NCI-H1436 (cell line): ENCODE measurements around the gene DNAJC18.
"Not testable (repeated sequence)": the region's sequence is repeated elsewhere in the genome, so short reads cannot be mapped to it uniquely, and the experiment has no call there.

Source experiments
- DNase-seq: peaks from one replicate; lab custom pipeline; 2025; lab: John Stamatoyannopoulos, UW

Gene DNAJC18

DNA sequence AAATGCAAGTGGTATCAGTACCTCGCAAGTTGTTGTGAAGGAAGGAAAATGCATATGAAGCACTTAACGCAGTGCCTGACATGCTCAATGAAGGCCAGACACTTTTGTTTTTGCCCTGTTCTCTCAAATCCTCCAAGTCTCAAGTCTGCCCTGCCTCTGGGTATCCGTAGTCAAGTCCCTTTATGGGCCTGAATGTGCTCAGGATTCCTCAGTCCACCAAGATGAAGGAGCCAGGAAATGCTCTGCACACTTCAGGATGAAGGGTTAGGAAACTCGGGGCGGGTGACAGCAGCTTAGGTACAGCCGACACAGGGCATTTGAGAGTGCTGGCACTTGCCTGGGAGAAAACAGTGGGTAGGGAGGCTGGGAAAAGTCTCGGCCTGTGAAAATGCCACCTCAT lies 21.9 kb upstream of the DNAJC18 start:
- no peak for DNase-seq

DNA sequence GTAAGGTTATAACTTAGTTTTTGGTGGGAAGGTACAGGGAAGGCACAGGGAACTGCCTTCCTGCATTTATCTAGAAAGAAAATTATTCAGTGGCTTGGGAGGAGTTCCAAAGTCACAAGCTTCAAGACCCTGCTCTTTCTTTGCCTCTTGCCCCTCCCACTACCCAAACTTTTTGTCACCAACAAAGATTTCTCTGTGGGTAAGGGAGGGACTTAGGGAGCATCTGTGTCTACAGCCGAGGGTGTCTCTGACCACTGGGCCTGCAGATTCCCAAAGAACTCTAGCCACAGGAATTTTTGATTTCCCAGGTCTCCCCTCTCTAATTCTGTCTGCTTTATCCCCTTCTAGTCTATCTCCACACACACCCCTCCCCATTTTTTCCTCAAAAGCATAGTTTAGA lies 21.1 kb upstream of the DNAJC18 start:
- DNase-seq: no peak

DNA sequence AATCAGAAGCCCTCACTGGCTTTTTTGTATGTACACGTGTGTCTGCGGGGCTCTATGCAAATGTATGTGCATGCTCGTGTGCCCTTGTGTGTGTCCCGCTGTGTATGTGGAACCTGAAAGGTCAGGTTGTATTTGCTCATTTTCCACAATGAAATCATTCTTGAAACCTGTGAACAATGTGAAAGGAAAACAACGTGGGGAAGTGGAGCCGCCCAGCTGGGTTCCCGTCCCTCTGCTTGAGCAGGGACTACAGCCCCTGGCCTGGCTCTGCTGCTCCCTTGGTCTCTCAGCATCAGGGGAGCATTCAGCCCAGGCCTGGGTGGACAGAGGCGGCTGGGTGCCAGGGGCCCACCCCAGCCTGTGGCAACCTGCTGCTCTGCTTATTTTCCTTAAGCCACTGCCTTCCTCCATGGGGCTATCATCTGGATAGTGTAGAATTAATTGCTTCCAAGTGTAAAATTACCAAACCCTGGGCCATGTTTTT lies 20.2 kb upstream of the DNAJC18 start:
- no peak for DNase-seq

DNA sequence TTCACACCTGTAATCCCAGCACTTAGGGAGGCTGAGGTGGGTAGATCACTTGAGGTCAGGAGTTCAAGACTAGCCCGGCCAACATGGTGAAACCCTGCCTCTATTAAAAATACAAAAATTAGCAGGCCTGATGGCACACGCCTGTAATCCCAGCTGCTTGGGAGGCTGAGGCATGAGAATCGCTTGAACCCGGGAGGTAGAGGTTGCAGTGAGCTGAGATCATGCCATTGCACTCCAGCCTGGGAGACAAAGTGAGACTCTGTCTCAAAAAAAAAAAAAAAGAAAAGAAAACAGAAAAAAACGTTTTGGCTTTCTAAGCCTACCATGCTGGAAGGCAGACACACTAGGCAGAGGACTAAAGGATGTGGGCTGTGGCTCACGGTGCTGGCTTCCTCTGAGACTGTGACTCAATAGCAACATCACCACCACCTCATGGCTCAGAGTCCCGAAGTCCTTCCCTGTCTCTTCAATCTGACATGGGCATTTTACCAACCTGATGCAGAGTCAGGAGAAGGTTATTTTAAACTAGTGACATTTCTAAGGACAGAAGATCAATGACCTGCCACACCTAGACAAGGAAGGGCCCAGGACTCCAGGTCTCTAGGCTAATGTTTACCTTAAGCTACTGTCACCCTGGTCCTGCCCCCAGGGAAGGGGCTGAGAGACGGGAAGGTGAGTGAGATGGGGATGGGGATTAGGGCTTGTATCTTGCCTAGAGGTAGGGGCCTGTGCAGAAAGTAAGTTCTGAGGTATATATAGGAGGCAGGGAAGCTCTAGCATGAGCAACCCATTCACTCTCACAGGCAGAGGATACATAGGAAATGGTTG lies 19.5 kb upstream of the DNAJC18 start:
- DNase-seq: no peak

DNA sequence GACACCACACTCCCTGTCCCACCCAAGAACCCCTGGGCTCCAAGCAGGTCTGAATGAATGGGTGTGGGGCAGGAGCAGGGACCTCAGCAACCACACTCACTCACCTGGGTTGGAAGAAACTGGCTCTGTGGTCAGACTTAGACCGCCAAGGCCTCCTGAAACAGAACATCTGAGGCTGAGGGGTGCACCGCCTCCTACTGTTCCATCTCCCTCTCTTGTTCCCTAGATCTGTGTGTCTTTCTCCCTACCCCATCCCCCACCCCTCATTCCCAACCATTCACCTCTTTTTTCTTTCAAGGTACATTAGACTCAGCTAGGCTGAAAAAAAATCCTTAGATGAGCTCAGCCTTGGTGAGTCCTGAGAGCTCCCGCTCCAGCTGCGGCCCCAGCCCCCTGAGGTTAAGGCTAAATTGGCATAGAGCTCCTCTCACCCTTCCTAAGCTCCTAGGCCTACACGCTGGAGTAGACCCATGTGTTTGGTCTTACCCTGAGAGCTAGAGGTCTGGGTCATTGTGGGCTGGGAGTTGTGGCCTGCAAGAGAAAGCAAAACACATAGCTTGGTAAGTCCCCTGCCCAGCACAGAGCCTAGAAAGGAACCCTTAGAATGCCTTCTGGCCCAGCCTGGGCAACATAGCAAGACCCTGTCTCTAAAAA lies 18.5 kb upstream of the DNAJC18 start:
- DNase-seq: no peak

DNA sequence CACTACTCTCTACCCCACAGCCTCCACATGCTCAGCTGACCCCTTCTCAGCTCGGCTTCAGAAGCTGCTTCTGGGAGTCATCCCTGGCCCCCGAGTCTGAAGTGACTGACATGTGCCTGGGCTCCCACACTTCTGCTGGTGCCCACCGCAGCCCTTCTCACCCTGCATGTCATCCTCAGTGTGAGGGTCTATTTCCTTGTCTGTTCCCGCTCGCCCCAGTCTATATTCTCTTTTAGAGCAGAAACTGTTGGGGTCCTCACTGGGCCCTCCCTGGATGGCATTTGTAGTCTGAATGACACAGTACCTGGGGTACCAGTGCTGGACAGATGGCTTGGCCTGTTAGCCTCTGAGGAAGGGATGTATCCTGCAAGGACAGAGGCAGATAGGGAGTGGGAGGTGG lies 17.9 kb upstream of the DNAJC18 start:
- DNase-seq: no peak

DNA sequence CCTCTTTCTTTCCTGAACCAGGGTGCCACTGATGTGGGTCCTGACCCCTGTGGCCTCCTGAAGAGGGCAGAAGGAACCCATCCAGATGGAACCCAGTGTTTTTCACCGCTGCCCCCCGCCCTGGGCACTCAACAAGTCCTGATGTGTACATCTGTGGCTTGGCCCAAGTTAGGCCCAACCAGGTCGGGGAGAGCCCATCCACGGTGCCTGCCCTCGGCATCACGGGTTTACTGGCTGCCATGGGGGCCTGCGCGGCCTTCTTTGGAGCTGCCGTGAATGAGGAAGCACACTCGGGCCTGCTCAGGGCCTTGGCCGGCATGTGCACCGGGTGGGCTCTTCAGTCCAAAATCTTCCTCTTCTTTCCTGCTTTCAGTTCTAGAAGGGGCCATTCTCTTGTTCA lies 17.5 kb upstream of the DNAJC18 start:
- no peak for DNase-seq

DNA sequence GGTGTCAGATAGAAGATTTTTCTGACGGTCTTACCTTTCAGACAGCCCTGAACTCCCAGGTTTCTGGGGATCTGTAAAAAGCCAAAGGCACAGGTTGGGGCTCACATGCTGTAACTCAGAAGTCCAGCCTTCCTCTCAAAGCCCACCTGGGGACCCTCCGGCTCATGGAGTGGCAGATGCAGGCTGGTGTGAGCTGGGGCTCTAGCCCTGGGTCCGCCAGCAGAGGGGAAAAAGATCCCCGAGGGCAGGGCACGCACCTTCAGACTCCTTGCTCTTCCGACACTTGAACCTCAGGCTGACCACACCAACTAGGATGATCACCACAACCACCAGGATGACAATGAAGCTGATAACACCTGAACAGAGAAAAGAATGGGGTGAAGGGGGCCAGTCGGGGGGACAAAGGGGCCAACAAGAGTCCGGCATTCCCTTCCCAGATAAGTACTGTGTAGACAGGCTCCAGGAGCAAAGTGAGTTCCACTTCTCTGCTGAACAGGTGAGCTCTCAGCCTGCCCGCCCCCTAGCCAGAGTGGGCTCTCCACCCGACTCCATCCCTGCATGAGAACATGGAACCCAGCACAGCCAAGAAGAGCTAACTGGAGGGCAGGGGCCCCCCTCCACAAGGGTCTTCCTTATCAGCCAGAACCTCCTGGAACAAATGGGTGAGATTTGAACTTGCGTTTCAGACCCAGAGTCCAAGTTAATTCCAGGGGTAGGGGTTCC lies 15.4 kb upstream of the DNAJC18 start:
- no peak for DNase-seq

DNA sequence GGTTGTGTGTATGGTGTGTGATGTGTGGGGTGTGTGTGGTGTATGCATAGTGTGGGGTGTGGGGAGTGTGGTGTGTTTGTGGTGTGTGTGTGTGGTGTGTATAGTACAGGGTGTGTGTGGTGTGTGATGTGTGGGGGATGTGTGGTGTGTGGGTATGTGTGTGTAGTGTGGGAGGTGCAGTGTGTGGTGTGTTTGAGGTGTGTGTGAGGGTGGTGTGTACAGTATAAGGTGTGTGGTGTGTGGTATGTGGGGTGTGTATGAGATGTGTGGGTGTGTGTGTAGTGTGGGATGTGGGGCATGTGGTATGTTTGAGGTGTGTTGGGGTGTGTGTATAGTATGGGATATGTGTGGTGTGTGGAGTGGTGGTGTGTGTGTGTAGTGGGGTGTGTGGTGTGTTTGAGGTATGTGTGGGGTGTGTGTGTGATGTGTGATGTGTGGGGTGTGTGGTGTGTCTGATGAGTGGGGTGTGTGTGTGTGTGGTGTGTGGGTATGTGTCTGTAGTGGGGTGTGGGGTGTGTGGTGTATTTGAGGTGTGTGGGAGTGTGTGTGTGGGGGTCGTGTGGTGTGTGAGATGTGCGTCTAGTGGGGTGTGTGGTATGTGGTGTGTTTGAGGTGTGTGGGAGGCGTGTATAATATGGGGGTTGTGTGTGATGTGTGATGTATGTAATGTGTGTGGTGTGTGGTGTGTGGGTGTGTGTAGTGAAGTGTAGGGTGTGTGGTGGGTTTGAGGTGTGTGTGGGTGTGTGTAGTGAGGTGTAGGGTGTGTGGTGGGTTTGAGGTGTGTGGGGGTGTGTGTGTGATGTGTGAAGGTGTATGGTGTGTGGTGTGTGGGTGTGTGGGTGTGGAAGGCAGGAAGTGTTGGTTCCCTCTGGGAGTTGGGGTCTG lies 14.6 kb upstream of the DNAJC18 start:
- no peak for DNase-seq

DNA sequence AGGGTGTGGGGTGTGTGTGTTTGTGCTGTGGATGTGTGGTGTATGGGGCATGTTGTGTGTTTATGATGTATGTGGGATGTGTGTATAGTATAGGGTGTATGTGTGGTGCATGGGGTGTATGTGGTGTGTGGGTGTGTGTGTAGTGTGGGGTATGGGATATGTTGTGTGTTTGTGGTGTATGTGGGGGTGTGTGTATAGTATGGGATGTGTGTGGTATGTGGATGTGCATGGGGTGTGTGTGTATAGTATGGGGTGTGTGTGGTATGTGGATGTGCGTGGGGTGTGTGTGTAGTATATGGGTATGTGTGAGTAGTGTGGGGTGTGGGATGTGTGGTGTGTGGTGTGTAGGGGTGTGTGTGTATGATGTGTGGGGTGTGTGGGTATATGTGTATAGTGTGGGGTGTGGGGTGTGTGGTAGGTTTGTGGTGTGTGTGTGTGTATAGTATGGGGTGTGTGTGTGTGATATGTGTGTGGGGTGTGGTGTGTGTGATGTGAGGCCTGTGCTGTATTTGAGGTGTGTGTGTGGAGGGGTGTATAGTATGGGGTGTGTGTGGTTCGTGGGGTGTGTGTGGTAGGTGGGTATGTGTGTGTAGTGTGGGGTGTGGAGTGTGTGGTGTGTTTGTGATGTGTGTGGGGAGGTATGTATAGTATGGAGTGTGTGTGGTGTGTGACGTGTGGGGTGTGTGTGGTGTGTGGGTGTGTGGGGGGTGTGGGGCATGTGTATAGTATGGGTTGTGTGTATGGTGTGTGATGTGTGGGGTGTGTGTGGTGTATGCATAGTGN lies 12.7 kb upstream of the DNAJC18 start:
- no peak for DNase-seq

DNA sequence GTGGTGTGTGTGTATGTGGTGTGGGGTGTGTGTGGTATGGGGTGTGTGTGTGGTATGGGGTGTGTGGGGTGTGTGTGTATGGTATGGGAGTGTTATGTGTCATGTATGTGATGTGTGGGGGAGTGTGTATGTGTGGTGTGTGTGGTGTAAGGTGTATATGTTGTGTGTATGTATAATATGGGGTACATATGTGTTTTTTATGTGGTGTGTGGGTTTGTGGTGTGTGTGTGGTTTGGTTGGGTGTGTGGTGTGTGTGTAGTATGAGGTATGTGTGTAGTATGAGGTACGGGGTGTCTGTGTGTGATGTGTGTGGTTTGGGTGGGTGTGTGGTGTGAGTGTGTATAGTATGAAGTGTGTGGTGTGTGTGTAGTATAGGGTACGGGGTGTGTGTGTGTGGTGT lies 11.9 kb upstream of the DNAJC18 start:
- DNase-seq: no peak

DNA sequence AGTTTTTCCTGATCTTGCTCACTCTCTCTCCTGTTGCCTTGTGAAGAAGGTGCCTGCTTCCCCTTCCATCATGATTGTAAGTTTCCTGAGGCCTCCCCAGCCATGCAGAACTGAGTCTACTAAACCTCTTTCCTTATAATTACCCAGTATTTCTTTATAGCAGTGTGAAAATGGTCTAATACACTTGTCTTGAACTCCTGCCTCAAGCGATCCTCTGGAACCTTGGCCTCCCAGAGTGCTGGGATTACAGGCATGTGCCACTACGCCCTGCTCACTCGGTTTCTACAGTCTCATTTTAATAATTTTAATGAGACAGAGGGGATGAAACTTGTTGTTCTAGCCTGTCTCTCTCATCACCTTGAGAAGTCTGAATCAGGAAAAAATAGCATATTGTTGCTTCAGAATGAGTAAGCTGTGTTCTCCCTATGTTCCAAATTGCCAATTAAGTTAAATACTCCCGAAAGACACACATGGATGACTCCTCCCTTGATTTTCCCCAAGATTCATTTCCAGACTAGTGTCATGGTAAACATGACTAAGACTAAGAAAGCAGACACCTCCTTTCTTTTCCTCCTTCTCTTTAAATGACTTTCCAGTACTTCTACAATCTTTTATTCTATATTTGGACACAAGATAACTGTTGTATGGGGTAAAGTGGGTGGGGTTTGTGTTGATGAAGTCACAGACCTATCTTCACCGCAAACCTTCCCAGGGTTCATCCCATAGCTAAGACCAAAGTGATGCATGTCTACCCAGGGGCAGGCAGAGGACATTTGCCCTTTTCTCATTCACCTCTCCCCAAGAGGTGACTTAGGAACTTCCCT lies 7.8 kb upstream of the DNAJC18 start:
- no peak for DNase-seq

DNA sequence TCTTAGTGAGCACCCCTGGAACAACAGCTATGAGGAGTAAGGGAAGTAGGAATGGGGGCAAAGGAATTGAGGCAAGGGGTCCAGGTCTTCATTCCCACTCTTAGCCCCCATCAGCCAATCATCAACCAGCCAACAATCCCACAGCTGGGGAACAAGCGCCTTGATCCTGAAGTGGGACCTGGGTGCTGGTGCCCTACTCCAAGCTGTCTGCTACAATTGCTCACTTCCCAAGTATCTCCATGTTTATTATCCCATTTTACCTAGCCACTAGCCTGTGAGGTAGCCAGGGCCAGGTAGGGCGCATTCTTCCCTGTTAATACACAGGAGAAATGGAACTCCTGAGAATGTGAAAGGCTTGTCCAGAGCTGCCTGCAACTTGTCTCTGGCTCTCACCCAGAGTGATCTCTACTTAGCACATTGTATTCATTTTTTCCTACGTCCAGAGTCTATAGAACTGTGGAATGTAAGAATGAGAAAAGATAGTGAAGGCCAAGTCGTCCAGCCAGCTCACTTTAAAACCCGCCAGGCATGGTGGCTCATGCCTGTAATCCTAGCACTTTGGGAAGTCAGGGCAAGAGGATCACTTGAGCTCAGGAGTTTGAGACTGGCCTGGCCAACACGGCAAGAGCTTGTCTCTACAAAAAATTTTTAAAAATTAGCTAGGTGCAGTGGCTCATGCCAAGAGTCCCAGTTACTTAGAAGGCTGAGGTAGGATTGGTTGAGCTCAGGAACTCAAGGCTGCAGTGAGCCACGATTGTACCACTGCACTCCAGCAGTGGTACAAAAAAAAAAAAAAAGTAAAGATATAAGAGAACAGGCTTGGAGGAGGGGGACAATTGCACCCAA lies 6.2 kb upstream of the DNAJC18 start:
- DNase-seq: no peak

DNA sequence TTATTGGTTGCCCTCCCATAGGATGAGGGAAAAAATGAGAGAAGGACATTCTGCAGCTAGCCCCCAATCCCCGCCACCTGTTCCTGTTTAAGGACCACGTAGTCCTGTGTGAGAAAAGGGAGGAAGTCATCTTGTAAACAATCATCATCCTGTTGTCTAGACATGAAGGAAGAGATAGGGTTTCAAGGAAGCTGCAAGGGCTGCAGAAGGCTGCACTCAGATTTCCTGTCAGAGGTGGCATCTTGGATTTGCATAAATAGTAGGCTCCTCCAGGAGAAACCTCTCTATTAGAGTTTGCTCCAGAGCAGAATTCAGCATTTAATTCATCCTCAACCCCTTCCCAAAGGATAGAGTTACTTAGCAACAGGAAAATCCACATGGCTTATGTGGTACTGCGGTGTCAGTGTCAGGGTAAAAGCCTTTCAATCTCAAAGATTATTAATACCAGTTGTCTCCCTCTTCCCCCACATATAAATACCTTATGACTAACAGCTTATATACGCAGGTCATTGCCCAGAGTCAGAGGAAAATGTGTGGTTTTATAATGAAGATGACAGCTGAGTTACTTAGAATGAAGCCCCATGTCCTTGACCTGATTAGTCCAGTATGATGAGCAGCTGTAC lies 4.6 kb upstream of the DNAJC18 start:
- no peak for DNase-seq

DNA sequence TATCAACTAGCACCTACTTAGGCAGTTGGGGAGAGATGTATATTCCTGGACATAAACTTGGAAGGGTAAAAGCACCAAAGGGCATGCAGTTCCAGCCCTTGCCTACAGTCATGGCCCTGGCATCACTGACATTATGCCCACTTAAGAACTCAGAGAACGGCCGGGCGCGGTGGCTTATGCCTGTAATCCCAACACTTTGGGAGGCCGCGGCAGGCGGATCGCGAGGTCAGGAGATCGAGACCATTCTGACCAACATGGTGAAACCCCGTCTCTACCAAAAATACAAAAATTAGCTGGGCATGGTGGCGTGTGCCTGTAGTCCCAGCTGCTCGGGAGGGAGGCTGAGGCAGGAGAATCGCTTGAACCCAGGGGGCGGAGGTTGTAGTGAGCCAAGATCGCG lies 1.1 kb upstream of the DNAJC18 start:
- DNase-seq: not testable (repeated sequence)

DNA sequence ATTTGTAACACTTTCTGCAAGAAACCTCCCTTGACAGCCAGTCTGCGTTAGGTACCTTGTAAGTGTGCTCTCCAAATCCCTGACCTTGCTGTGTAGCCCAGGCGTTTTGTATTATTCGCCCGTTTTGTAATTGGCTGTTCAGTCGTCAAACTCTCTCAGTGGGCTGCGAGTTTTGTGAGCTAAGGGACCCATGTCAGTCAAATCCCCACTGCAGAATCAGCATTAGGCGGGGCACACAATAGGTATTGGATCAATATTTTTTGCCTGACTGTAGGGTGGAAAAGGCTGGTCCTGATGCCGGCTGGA lies 665 bp downstream of the DNAJC18 start:
- no peak for DNase-seq

DNA sequence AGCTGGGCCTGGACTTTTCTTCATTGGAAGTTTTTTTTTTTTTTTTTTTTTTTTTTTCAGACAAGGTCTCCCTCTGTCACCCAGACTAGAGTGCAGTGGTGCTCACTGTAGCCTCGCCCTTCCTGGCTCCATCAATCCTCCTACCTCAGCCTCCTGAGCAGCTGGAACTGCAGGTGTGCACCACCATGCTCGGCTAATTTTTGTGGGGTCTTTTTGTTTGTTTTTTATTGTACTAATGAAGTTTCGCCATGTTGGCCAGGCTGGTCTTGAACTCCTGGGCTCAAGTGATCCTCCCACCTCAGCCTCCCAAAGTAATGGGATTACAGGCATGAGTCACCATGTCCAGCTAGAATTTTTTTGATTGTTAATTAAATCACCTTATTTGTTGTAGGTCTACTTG lies 3.6 kb downstream of the DNAJC18 start:
- no peak for DNase-seq

DNA sequence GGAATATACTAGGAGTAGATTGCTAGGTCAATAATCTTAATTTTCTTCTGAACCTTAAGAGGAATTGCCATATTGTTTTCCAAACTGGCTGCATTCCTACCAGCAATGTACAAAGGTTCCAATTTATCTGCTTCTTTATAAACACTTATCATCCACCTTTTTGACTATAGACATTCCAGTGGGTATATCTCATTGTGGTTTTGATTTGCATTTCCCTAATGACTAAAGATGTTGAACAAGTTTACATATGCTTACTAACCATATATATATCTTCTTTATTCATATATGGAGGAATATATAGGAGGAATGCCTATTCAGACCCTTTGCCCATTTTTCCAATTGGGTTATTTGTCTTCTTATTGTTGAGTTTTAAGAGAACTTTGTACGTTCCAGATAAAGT lies 7.6 kb downstream of the DNAJC18 start:
- DNase-seq: no peak

DNA sequence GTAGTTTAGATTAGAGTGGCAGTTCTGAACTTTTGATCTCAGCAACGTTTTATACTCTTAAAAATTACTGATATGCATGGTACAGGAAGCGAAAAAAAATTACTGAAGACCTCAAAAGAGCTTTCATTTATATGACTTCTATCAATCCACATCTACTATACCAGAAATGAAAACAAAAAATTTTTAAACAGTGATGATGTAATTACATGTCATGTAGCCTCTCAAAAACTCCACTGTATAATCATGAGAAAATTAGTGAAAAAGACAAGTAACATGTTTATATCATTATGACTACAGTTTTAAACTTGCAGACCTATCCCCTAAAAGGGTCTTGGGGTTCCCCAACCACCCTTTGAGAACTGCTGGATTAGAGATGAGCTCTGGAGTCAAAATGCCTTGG lies 9.3 kb downstream of the DNAJC18 start:
- DNase-seq: no peak
